Kidney (tissue), 14 donors: Measurements from ENCODE around the gene SCN3A. TPM values are rescaled to one million over a fixed set of nuclear protein-coding genes. Genes with fewer than 3 reads are reported as not detected.

Experiments used
- DNase-seq, 5 donors: peaks; one replicate each; pipeline ENCODE4 v3.0.0-alpha.2; 2013 to 2020
- FAIRE-seq: peaks from 2 replicates; lab custom pipeline; 2012; peaks lifted over from hg19 to GRCh38; lab: Jason Lieb, UNC
- H3K27ac ChIP-seq, 2 donors: one replicate each; pipeline ENCODE4 v1.7.0; 2013; ENCODE audit warnings: low read depth in 2 of 2, low read length in 2 of 2, inconsistent platforms in 1 of 2
- H3K27me3 ChIP-seq: one replicate; pipeline ENCODE4 v1.7.1; 2013; ENCODE audit warnings: low read length, inconsistent platforms; ENCODE audit not compliant: control insufficient read depth, insufficient read depth
- H3K36me3 ChIP-seq, 3 donors: one replicate each; pipeline versions ENCODE4 v1.7.0 to v1.7.1; 2013; ENCODE audit warnings: low read length in 3 of 3, control low read depth in 1 of 3, inconsistent platforms in 1 of 3; ENCODE audit not compliant: insufficient read depth in 3 of 3, control insufficient read depth in 2 of 3
- H3K4me1 ChIP-seq, 3 donors: one replicate each; pipeline versions ENCODE4 v1.7.0 to v1.7.1; 2013; ENCODE audit warnings: low read length in 3 of 3, inconsistent platforms in 1 of 3, low read depth in 1 of 3; ENCODE audit not compliant: control insufficient read depth in 2 of 3, insufficient read depth in 2 of 3
- H3K4me3 ChIP-seq, 3 donors: one replicate each; pipeline versions ENCODE4 v1.7.0 to v1.8.1; 2013; ENCODE audit warnings: low read length in 3 of 3, control low read depth in 1 of 3, inconsistent platforms in 1 of 3
- H3K9ac ChIP-seq, 3 donors: one replicate each; pipeline versions ENCODE4 v1.7.0 to v1.7.1; 2013; ENCODE audit warnings: low read length in 3 of 3, control low read depth in 1 of 3, inconsistent platforms in 1 of 3
- H3K9me3 ChIP-seq, 3 donors: one replicate each; pipeline versions ENCODE4 v1.7.0 to v1.7.1; 2013; ENCODE audit warnings: low read length in 3 of 3, control low read depth in 1 of 3, inconsistent platforms in 1 of 3; ENCODE audit not compliant: control insufficient read depth in 2 of 3, insufficient read depth in 1 of 3
- intact Hi-C: fragments of 100-400 bp; cut with DNase I; formaldehyde crosslinking; loops from one replicate; pipeline ENCODE4 v1.11.1; 2022
- polyA plus RNA-seq: library from polyadenylated mRNA; stranded (reverse); fragments of 350-450 nt; fragmentation: Illumina TruSeq; extraction: RNeasy Lipid Tissue Mini Kit (QIAGEN cat#74804); gene quantifications from one replicate; pipeline ENCODE4 v1.2.3, GENCODE V29; 2014; ENCODE audit warnings: low read depth, low replicate concordance; ENCODE audit not compliant: insufficient read depth
- total RNA-seq: library from RNA; stranded (reverse); fragmentation: NEBNext Ultra II Directional; extraction: Animal tissue kit (Norgen Biotek cat#: 25700); gene quantifications from one replicate; pipeline ENCODE4 v1.2.1, GENCODE V29; 2021
- TF ChIP-seq, protein P1 (sequence below): IDR thresholded peaks from 3 replicates; pipeline ENCODE4 v1.5.1; 2012; ENCODE audit warnings: mild to moderate bottlenecking, moderate library complexity, borderline replicate concordance; ENCODE audit not compliant: insufficient read depth; ENCODE audit errors: extremely low read depth
- donor health status: control.
- donor health status: control.
- donor health status: control.
- donor health status: control.
- donor health status: control.
- donor health status: DM: yes; HTN: yes; CAD: no.
- donor health status: Normal renal cell carcinoma (clear cell type).

SCN3A gene
- total and polyA plus RNA-seq, 2 donors from 2014 or later: 0.11 to 6.3 TPM

GRCh38 chr2:165192729-165193128, 11.1 kb downstream of the SCN3A start:
- Histone ChIP-seq H3K4me1 (no peaks in the 10 kb centered on the region), H3K27ac (no peak overlapping the region), H3K9ac (no peak overlapping the region), H3K9me3 (no peaks in the 10 kb centered on the region), H3K4me3 (no peak overlapping the region), H3K27me3 (no peaks in the 10 kb centered on the region), H3K36me3 (no peaks in the 10 kb centered on the region)
- no peak for FAIRE-seq
- intact Hi-C loops: no loop called here
- TF ChIP-seq, protein P1, sequence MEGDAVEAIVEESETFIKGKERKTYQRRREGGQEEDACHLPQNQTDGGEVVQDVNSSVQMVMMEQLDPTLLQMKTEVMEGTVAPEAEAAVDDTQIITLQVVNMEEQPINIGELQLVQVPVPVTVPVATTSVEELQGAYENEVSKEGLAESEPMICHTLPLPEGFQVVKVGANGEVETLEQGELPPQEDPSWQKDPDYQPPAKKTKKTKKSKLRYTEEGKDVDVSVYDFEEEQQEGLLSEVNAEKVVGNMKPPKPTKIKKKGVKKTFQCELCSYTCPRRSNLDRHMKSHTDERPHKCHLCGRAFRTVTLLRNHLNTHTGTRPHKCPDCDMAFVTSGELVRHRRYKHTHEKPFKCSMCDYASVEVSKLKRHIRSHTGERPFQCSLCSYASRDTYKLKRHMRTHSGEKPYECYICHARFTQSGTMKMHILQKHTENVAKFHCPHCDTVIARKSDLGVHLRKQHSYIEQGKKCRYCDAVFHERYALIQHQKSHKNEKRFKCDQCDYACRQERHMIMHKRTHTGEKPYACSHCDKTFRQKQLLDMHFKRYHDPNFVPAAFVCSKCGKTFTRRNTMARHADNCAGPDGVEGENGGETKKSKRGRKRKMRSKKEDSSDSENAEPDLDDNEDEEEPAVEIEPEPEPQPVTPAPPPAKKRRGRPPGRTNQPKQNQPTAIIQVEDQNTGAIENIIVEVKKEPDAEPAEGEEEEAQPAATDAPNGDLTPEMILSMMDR: no peak
- no peak for DNase-seq

GRCh38 chr2:165191096-165191728, 12.6 kb downstream of the SCN3A start:
- intact Hi-C loops: no loop called here

DNA sequence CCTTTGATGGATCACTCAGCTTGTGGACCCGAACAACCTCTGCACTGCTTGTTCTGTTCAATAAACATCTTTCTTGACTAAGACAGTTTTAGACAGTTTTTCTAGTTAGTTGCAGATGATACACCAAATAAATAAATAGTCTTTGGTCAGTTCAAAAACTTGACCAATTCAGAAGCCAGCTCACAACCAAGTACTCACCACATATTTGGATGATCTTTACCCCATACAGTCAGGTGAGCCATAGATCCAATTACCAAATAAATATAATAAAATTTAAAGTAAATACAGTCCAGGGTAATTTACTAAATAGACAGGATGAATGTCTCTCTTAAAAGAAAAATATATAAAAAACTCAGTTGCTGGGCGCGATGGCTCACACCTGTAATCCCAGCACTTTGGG, 18.2 kb downstream of the SCN3A start:
- Histone ChIP-seq H3K4me3 (no peak overlapping the region), H3K27me3 (no peaks in the 10 kb centered on the region), H3K9ac (no peak overlapping the region), H3K4me1 (no peaks in the 10 kb centered on the region), H3K27ac (no peak overlapping the region), H3K36me3 (no peaks in the 10 kb centered on the region), H3K9me3 (no peaks in the 10 kb centered on the region)
- FAIRE-seq: no peak
- intact Hi-C loops: no loop called here
- no peak for DNase-seq
- TF ChIP-seq, protein P1: no peak

More at GRCh38 chr2:165191096-165191728, 12.6 kb downstream of the SCN3A start:
- Histone ChIP-seq H3K36me3 (no peaks in the 10 kb centered on the region), H3K4me1 (no peaks in the 10 kb centered on the region), H3K9ac (no peak overlapping the region), H3K4me3 (no peak overlapping the region), H3K27ac (no peak overlapping the region), H3K9me3 (no peaks in the 10 kb centered on the region), H3K27me3 (no peaks in the 10 kb centered on the region)
- DNase-seq: no peak
- no peak for FAIRE-seq
- TF ChIP-seq, protein P1: no peak

GRCh38 chr2:165182029-165182428, 21.8 kb downstream of the SCN3A start:
- Histone ChIP-seq H3K27ac (no peak overlapping the region), H3K9ac (no peak overlapping the region), H3K27me3 (no peaks in the 10 kb centered on the region), H3K4me1 (no peaks in the 10 kb centered on the region), H3K36me3 (no peaks in the 10 kb centered on the region), H3K4me3 (no peak overlapping the region), H3K9me3 (no peaks in the 10 kb centered on the region)
- intact Hi-C loops: no loop called here
- TF ChIP-seq, protein P1: no peak
- DNase-seq (no peak), FAIRE-seq (no peak)
